Measurements from ENCODE around the gene TUBGCP3.

DNA sequence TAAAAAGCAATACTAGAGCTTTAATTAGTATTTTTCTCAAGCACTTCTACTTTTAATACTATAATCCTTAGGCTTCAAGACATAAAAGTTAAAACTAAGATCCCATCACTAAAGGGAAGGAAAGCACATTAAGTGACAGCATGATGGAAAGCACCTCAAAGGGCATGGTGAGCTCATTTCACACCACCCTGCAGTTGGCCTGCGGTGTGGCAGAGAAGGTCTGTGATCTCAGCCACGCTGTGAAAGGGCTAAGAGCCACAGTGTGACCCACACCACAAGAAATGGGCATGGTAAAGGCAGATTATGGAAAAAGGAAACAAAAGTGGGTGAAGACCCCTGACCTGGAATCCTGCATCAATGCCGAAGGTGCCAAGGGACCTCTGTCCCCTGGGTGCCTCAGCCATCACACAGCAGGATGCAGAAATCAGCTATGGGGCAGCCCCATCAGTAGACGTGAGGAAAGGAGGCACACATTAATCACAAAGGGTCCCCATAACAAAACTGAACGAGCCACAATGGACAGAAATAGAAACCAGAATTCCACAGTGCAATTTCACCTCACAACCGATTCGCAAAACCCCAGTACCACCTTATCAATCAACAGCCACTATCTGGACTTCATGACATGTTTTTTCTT lies 33.6 kb downstream of the TUBGCP3 start:
- TF ChIP-seq, protein P1, sequence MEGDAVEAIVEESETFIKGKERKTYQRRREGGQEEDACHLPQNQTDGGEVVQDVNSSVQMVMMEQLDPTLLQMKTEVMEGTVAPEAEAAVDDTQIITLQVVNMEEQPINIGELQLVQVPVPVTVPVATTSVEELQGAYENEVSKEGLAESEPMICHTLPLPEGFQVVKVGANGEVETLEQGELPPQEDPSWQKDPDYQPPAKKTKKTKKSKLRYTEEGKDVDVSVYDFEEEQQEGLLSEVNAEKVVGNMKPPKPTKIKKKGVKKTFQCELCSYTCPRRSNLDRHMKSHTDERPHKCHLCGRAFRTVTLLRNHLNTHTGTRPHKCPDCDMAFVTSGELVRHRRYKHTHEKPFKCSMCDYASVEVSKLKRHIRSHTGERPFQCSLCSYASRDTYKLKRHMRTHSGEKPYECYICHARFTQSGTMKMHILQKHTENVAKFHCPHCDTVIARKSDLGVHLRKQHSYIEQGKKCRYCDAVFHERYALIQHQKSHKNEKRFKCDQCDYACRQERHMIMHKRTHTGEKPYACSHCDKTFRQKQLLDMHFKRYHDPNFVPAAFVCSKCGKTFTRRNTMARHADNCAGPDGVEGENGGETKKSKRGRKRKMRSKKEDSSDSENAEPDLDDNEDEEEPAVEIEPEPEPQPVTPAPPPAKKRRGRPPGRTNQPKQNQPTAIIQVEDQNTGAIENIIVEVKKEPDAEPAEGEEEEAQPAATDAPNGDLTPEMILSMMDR (IDR thresholded peaks at IDR 0.05; ENCODE audit: low read length) = no peak
- no peak for TF ChIP-seq EZH2 (IDR thresholded peaks at IDR 0.05; ENCODE audit: borderline replicate concordance, low read length)

Data from OCI-LY1 (cell line).